CD14-positive monocyte (primary cell): ENCODE results near the gene ROBO2. TPM values are rescaled to one million over a fixed set of nuclear protein-coding genes. Genes with fewer than 3 reads are reported as not detected.

ENCODE experiments used
- DNase-seq, 3 donors: peaks; one replicate each; pipeline ENCODE4 v3.0.0-alpha.2; 2011 to 2022
- H2AFZ ChIP-seq: 2 replicates; pipeline ENCODE4 v1.6.0; 2012; ENCODE audit warnings: mild to moderate bottlenecking, low read depth, low read length, inconsistent platforms; ENCODE audit not compliant: insufficient read depth, poor library complexity, severe bottlenecking
- H3K27ac ChIP-seq, 2 donors: 1 replicate in 1 of 2; 2 replicates in 1 of 2; pipeline ENCODE4 v1.5.1; 2012 to 2013; ENCODE audit warnings: low read length in 2 of 2, control low read depth in 1 of 2, inconsistent platforms in 1 of 2, low read depth in 1 of 2, mild to moderate bottlenecking in 1 of 2
- H3K27me3 ChIP-seq, 2 donors: one replicate each; pipeline versions ENCODE4 v1.6.0 to v1.6.1; 2011 to 2013; ENCODE audit warnings: low read length in 2 of 2; ENCODE audit not compliant: control insufficient read depth in 2 of 2, insufficient read depth in 2 of 2
- H3K36me3 ChIP-seq, 2 donors: replicated peaks in 1 of 2; 1 replicate in 1 of 2; 2 replicates in 1 of 2; pipeline versions ENCODE4 v1.5.1 to v1.6.1; 2012 to 2013; ENCODE audit warnings: low read length in 2 of 2, control low read depth in 1 of 2, inconsistent platforms in 1 of 2, mild to moderate bottlenecking in 1 of 2; ENCODE audit not compliant: insufficient read depth in 2 of 2, control insufficient read depth in 1 of 2
- H3K4me1 ChIP-seq, 2 donors: 1 replicate in 1 of 2; 2 replicates in 1 of 2; pipeline versions ENCODE4 v1.5.1 to v1.6.1; 2012 to 2013; ENCODE audit warnings: low read length in 2 of 2, control low read depth in 1 of 2, inconsistent platforms in 1 of 2, mild to moderate bottlenecking in 1 of 2, moderate library complexity in 1 of 2; ENCODE audit not compliant: insufficient read depth in 2 of 2, control insufficient read depth in 1 of 2
- H3K4me2 ChIP-seq: replicated peaks from 2 replicates; pipeline ENCODE3; 2012; ENCODE audit warnings: low read length, moderate library complexity, mild to moderate bottlenecking; ENCODE audit not compliant: poor library complexity, severe bottlenecking; ENCODE audit errors: extremely low read depth
- H3K4me3 ChIP-seq, 3 experiments: fragments of 200-600 bp in 1 of 3; sonication (generic) in 1 of 3; replicated peaks in 1 of 3; 1 replicate in 2 of 3; 2 replicates in 1 of 3; pipeline ENCODE4 v1.5.1; 2011 to 2013; ENCODE audit warnings: low read length in 3 of 3, mild to moderate bottlenecking in 3 of 3, control low read depth in 2 of 3, low read depth in 2 of 3, inconsistent platforms in 1 of 3, moderate library complexity in 1 of 3
- H3K79me2 ChIP-seq: 2 replicates; pipeline ENCODE4 v1.6.0; 2012; ENCODE audit warnings: mild to moderate bottlenecking, control low read depth, inconsistent platforms, low read length, moderate library complexity; ENCODE audit not compliant: insufficient read depth
- H3K9ac ChIP-seq: 2 replicates; pipeline ENCODE4 v1.6.0; 2017; ENCODE audit warnings: low read length, mild to moderate bottlenecking; ENCODE audit not compliant: insufficient read depth, poor library complexity, severe bottlenecking
- H3K9me3 ChIP-seq, 2 donors: replicated peaks in 1 of 2; 1 replicate in 1 of 2; 2 replicates in 1 of 2; pipeline versions ENCODE4 v1.5.1 to v1.6.1; 2012 to 2013; ENCODE audit warnings: low read length in 2 of 2, control low read depth in 1 of 2; ENCODE audit not compliant: control insufficient read depth in 1 of 2, insufficient read depth in 1 of 2
- H4K20me1 ChIP-seq: 2 replicates; pipeline ENCODE4 v1.6.0; 2012; ENCODE audit warnings: mild to moderate bottlenecking, low read length, control low read depth, moderate library complexity; ENCODE audit not compliant: insufficient read depth
- H3K27ac Mint-ChIP-seq, 7 donors: one replicate each; pipeline ENCODE4 v1.8.0; 2020; ENCODE audit warnings: mild to moderate bottlenecking in 7 of 7, mixed read lengths in 7 of 7, moderate library complexity in 6 of 7, inconsistent platforms in 2 of 7
- H3K27me3 Mint-ChIP-seq, 3 donors: one replicate each; pipeline ENCODE4 v1.8.0; 2021 to 2022; ENCODE audit warnings: low read depth in 3 of 3, mild to moderate bottlenecking in 3 of 3, mixed read lengths in 3 of 3, moderate library complexity in 3 of 3, inconsistent platforms in 1 of 3
- H3K36me3 Mint-ChIP-seq, 2 donors: one replicate each; pipeline ENCODE4 v1.8.0; 2020; ENCODE audit warnings: mixed read lengths in 2 of 2, inconsistent platforms in 1 of 2, mild to moderate bottlenecking in 1 of 2
- H3K4me1 Mint-ChIP-seq: one replicate; pipeline ENCODE4 v1.8.0; 2020; ENCODE audit warnings: mild to moderate bottlenecking, mixed read lengths
- H3K4me3 Mint-ChIP-seq, 2 donors: one replicate each; pipeline ENCODE4 v1.8.0; 2020; ENCODE audit warnings: mild to moderate bottlenecking in 2 of 2, mixed read lengths in 2 of 2, moderate library complexity in 1 of 2
- H3K9me3 Mint-ChIP-seq, 7 donors: one replicate each; pipeline ENCODE4 v1.8.0; 2020 to 2022; ENCODE audit warnings: mixed read lengths in 7 of 7, mild to moderate bottlenecking in 6 of 7, moderate library complexity in 6 of 7, inconsistent platforms in 2 of 7
- WGBS: methylation state at CpG from one replicate; pipeline ENCODE4 v1.1.5; 2013; ENCODE audit warnings: missing lambda C conversion rate; ENCODE audit not compliant: insufficient coverage; 5-methylcytosine and 5-hydroxymethylcytosine counted together
- intact Hi-C, 2 donors: fragments of 100-400 bp; cut with micrococcal nuclease; formaldehyde crosslinking; loops; one replicate each; pipeline versions ENCODE4 v1.15.0 to v1.15.1; 2023
- polyA plus RNA-seq, 3 donors: library from polyadenylated mRNA; depleted of rRNA in 1 of 3; unstranded in 2 of 3; stranded (reverse) in 1 of 3; fragments of 300-500 nt in 2 of 3; fragments of >200 nt in 1 of 3; fragmentation: Illumina TruSeq in 2 of 3; gene quantifications; 1 replicate in 2 of 3; 2 replicates in 1 of 3; pipeline ENCODE4 v1.2.3, GENCODE V29; 2012 to 2021
- TF ChIP-seq, protein P1 (sequence below): fragments of 200-600 bp; IDR thresholded peaks from one replicate; pipeline ENCODE4 v1.8.0; 2022; ENCODE audit warnings: antibody characterized with exemption, mild to moderate bottlenecking

Gene ROBO2
- polyA plus RNA-seq, 3 donors = not detected

DNA sequence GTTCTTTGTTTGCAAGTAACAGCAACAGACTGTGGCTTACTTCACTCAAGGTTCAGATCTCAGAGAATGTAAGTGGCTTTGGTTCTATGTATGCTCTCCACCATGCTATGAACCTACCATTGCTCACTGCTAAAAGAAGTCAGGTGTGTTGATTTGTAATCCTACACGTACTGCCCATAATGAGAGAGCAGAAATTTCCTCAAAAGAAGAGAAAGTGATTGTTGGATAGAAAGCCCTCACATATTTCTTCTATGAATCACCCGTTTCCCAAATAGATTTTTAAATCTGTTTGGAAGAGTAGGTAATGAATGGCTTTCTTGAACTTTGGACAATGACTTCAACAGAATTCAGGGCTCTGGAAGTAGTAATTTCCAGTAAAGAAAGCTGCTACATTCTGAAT is 565.4 kb downstream of the ROBO2 start:
- H3K79me2 ChIP-seq = no peaks in the 10 kb centered on the region
- H3K27ac ChIP-seq = no peak overlapping the region
- Mint-ChIP-seq H3K36me3 (no peaks in the 10 kb centered on the region), H3K27ac (no peak overlapping the region), H3K4me1 (no peaks in the 10 kb centered on the region), H3K4me3 (no peak overlapping the region), H3K27me3 (no peaks in the 10 kb centered on the region), H3K9me3 (peaks cover 0 to 2% (median 0%) of the 10 kb centered on the region in 7 donors)
- no peak overlapping the region for H2AFZ ChIP-seq
- intact Hi-C loops = no loop called here
- H3K36me3 ChIP-seq = no peaks in the 10 kb centered on the region
- no peaks in the 10 kb centered on the region for H3K9me3 ChIP-seq
- no peak overlapping the region for H3K4me2 ChIP-seq
- no peak overlapping the region for H3K4me3 ChIP-seq
- no CpG with 5 or more reads among the region's 2 CpGs for WGBS
- no peaks in the 10 kb centered on the region for H3K4me1 ChIP-seq
- H3K27me3 ChIP-seq = no peaks in the 10 kb centered on the region
- no peaks in the 10 kb centered on the region for H4K20me1 ChIP-seq
- no peak overlapping the region for H3K9ac ChIP-seq
- no peak for DNase-seq
- TF ChIP-seq, protein P1, sequence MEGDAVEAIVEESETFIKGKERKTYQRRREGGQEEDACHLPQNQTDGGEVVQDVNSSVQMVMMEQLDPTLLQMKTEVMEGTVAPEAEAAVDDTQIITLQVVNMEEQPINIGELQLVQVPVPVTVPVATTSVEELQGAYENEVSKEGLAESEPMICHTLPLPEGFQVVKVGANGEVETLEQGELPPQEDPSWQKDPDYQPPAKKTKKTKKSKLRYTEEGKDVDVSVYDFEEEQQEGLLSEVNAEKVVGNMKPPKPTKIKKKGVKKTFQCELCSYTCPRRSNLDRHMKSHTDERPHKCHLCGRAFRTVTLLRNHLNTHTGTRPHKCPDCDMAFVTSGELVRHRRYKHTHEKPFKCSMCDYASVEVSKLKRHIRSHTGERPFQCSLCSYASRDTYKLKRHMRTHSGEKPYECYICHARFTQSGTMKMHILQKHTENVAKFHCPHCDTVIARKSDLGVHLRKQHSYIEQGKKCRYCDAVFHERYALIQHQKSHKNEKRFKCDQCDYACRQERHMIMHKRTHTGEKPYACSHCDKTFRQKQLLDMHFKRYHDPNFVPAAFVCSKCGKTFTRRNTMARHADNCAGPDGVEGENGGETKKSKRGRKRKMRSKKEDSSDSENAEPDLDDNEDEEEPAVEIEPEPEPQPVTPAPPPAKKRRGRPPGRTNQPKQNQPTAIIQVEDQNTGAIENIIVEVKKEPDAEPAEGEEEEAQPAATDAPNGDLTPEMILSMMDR = no peak

DNA sequence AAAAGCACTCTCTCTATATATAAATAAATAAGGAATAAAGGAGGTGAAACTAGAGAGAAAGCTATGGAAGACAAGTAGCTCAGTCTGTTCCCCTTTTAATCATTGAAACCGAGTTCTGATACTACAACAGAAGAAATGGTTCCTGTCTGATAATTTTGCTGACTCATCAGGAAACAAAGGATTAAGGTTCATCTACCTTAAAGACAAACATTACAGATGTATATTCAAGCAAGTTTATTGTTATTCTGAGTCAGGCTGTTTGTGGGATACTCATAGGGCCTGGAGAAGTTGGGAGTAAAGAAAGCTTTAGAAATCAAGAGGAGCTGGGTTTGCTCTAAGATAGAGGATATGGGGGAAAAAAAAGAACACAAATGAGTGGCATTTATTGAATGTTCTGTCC is 566.0 kb downstream of the ROBO2 start:
- Mint-ChIP-seq H3K4me3 (no peak overlapping the region), H3K27ac (no peak overlapping the region), H3K27me3 (peaks cover 0 to 1% (median 0%) of the 10 kb centered on the region in 3 donors), H3K36me3 (no peaks in the 10 kb centered on the region), H3K9me3 (peaks cover 0 to 4% (median 0%) of the 10 kb centered on the region in 7 donors), H3K4me1 (no peaks in the 10 kb centered on the region)
- WGBS = no CpG with 5 or more reads among the region's 1 CpG
- TF ChIP-seq, protein P1 = no peak
- H3K9ac ChIP-seq = no peak overlapping the region
- no peaks in the 10 kb centered on the region for H3K36me3 ChIP-seq
- H3K27me3 ChIP-seq = no peaks in the 10 kb centered on the region
- H4K20me1 ChIP-seq = no peaks in the 10 kb centered on the region
- no peaks in the 10 kb centered on the region for H3K9me3 ChIP-seq
- H3K79me2 ChIP-seq = no peaks in the 10 kb centered on the region
- H2AFZ ChIP-seq = no peak overlapping the region
- no peaks in the 10 kb centered on the region for H3K4me1 ChIP-seq
- no peak overlapping the region for H3K27ac ChIP-seq
- no peak for DNase-seq
- intact Hi-C loops = no loop called here
- H3K4me2 ChIP-seq = no peak overlapping the region
- no peak overlapping the region for H3K4me3 ChIP-seq
